ENCODE measurements around the gene HYOU1.
A peak's percentile ranks its signal among the peaks of the same experiment; 100 is the strongest.
"Not testable (repeated sequence)": the region's sequence is repeated elsewhere in the genome, so short reads cannot be mapped to it uniquely, and the experiment has no call there.

The HYOU1 gene

DNA sequence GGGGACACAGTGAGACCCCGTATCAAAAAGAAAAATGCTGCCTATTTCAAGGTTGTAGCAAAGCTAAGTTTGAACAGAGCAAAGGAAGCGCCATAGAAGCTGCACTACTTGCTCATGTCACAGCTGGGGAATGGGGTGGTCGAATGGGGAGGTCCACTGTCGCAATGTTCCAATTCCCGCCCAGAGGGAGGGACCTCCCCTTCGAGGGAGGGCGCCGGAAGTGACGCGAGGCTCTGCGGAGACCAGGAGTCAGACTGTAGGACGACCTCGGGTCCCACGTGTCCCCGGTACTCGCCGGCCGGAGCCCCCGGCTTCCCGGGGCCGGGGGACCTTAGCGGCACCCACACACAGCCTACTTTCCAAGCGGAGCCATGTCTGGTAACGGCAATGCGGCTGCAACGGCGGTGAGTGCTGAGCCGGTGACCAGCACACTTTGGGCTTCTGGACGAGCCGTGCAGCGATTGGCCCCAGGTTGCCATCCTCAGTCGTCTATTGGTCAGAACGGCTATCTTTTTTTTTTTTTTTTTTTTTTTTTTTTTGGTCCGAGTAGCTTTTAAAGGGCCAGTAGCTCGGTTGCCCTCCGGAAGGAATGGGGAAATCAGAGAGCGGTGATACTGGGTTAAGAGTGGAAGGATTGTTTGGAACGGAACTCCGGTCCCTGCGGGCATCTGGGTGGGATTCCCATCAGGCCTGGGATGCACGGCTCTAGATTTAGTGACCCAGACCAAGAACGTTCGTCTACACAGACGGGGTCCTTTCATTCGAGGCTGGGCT is 27.8 kb upstream of the HYOU1 start, which contains the start of gene HMBS:
TSS of gene HMBS (plus strand) at position 219 of the 774 bp plus-strand sequence. CDS start at position 372, 153 bp downstream.
- peak; percentile 88 for DNase-seq (ENCODE audit: low read depth)

DNA sequence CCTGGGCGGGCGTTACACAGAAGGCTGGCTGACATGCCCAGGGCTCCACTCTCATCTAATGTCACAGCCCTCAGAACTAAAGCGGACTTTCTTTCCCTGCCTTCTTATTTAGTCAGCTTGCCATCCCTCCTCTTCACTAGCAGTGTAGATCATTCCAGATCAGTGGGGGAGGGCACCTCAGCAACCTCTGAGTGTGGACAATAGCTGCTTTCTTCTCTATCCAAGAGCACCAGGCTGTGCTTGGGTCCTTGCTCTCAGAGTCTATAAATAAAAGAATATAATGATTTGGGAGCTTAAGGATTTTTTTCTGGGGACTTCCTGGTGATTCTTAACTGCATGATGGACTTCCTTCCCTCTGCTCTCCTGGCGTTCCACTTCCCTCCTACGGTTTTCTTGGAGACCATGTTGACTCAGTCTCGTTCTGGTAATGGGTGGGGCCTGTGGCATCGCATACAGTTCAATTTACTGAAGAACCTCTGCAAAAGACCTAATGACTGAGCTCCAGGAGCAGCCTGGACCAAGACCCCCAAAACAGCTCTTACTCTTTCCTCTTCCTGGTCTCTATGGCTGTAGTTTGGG is 24.8 kb upstream of the HYOU1 start:
- no peak for DNase-seq (ENCODE audit: low read depth)

DNA sequence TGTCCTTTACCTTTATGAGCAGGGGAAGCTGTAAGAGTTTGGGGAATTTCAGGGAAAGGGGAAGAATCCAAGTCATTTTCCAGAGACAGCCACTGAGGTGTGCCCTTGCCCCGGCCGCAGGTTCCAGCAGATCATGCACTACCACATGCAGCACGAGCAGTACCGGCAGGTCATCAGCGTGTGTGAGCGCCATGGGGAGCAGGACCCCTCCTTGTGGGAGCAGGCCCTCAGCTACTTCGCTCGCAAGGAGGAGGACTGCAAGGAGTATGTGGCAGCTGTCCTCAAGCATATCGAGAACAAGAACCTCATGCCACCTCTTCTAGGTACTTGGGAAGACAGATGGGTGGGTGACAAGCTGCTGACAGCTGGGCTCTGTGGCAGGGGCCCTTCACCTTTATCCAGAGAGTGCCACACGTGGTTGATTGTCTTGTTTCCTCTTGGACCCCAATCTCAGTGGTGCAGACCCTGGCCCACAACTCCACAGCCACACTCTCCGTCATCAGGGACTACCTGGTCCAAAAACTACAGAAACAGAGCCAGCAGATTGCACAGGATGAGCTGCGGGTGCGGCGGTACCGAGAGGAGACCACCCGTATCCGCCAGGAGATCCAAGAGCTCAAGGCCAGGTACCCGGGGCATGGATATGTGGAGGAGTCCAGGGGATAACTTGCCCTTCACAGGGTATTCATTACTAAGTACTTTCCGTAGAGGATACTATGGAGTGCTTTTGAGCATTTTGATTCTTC is 21.8 kb upstream of the HYOU1 start:
- no peak for DNase-seq (ENCODE audit: low read depth)

DNA sequence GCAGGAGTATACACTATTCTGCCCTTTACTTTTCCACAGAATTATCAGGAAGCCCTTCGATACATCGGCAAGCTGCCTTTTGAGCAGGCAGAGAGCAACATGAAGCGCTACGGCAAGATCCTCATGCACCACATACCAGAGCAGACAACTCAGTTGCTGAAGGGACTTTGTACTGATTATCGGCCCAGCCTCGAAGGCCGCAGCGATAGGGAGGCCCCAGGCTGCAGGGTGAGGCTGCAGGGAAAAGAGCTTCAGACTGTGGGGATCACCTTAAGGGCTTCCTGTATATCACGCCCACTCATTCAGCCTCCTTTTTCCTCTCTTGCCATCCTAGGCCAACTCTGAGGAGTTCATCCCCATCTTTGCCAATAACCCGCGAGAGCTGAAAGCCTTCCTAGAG is 20.8 kb upstream of the HYOU1 start:
- DNase-seq (ENCODE audit: low read depth): no peak

DNA sequence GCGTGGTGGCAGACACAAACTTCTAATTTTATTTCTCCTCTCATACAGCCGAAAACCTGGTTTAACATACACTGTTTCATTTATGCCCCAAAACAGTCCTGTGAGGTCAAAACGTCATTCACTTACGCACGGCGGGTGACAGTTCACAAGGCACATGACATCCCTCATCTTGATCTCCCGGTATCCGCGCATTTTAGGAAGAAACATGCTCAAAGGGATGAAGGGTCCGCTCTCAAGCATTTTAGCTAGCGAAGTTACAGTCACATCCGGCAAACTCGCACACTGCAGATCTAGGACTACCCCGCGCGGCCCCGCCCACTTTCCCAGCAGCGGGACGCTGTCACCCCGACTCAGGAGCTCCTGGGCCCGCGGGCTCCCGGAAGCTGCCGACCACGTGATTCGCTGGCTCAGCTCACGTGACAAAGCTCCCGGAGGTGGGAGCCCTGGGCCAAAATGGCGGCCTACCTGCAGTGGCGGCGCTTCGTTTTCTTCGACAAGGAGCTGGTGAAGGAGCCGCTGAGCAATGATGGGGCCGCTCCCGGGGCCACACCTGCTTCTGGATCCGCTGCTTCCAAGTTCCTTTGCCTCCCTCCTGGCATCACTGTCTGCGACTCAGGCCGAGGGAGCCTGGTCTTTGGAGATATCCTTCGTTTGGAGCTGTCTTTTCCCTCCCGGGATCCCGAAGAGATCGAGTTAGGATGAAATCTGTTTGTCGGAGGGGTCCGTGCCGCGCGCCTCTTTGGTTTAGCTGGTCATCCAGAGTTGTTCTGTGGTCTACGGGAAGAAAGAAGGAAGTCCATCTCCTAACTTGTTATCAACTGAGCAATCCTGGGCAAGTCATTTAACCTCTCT is 10.6 kb upstream of the HYOU1 start, which contains the start of gene VPS11:
TSS of gene VPS11 (plus strand) at position 448 of the 852 bp plus-strand sequence. CDS start at position 454, 6 bp downstream.
- peak; percentile 98 for DNase-seq (ENCODE audit: low read depth)

DNA sequence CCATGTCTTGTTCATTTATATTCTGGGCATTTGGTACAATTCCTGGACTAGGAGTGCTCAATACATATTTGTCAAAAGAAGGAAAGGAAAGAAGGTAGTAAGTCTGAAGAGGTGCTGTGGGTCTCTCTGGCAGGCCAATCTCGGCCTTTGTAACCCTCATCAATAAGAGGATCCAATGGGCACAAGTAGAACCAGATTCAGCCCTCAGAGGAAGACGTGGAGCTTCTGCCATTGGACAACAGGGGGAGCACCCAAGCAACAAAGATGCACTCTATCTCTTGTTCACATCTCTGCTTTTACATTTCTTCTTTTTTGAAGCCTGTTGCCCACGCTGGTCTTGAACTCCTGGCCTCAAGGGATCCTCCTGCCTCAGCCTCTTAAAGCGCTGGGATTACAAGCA is 8.4 kb upstream of the HYOU1 start:
- DNase-seq (ENCODE audit: low read depth): peak; percentile 21

DNA sequence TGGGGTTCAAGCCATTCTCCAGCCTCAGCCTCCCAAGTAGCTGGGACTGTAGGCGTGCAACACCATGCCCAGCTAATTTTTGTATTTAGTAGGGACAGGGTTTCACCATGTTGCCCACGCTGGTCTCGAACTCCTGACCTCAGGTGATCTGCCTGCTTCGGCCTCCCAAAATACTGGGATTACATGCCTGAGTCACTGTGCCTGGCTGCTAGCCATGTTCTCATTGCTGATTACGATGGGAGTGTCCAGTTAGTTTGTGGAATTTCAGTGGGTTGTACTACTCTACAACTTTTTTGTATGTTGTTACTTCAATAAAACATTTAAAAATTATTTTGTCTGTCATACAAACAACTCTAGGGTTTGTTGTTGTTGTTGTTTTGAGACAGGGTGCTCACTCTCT is 5.8 kb upstream of the HYOU1 start:
- DNase-seq (ENCODE audit: low read depth): no peak

DNA sequence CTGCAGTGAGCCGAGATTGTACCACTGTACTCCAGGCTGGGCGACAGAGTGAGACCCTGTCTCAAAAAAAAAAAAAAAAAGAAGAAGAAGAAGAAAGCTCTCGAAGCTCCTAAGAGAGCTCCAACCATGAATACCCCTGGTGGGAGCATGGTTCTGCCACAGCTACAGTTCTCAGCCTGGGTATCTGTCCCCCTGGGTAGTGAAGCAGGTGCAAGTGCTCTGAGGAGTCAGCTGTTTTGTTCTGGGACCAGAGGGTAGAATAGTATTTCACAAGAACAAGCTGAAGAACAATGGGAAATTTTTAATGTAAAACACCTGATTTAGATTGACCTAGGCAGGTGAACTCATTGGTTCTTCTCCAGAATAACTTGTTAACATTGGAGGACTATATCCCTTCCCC is 4.3 kb upstream of the HYOU1 start:
- no peak for DNase-seq (ENCODE audit: low read depth)

DNA sequence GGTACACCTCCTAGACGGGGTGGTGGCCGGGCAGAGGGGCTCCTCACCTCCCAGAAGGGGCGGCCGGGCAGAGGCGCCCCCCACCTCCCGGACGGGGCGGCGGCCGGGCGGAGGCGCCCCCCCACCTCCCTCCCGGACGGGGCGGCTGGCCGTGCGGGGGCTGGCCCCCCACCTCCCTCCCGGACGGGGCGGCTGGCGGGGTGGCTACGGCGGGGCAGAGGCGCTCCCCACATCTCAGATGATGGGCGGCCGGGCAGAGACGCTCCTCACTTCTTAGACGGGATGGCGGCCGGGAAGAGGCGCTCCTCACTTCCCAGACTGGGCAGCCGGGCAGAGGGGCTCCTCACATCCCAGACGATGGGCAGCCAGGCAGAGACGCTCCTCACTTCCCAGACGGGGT is 2.1 kb upstream of the HYOU1 start:
- not testable (repeated sequence) for DNase-seq (ENCODE audit: low read depth)

DNA sequence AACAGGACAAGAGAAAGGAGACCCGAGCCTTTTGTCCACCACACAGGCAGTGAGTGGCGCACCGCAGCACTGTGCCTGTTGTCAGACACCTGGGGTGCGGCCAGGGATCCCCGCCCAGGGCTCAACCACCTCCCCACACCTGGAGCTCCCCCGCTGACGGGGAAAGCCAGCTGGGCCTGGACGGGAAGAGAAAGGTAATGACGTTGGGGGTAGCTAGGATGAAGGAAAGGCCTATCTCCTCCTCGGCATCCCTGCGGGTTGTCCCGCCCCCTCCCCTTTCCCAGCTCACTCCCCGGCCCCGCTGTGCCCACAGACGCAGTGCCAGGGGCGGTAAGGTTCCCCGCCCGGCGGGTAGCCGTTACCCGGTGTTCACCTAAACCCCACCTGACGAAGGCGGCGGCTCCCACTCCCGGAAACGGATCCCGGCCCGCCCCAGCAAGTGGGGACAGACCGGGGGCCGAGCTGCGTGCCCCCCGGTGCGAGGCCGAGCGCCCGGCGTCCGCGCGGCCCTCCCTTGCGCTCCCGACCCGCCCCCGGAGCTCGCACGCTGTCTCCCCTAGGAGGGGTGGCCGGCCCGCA is 495 bp downstream of the HYOU1 start:
- DNase-seq (ENCODE audit: low read depth): peak; percentile 29

DNA sequence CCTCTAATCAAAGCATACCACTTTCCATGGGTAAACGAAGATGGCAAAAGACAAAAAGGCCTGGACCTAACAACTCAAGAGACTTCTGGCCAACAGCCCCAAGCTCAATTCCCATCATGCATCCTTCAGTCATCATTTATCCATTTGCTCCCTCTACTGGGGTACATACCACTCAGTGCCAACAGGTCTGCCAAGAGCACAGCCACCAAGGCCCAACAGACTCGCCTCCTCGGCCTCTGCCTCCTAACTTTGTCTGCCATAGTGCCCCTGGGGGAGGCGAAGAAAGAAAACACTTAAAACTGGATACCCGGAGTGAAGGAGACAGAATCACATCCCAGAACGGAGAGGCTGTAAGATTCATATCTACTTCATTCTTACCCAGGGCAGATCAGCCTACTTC is 1.1 kb downstream of the HYOU1 start:
- DNase-seq (ENCODE audit: low read depth): no peak

DNA sequence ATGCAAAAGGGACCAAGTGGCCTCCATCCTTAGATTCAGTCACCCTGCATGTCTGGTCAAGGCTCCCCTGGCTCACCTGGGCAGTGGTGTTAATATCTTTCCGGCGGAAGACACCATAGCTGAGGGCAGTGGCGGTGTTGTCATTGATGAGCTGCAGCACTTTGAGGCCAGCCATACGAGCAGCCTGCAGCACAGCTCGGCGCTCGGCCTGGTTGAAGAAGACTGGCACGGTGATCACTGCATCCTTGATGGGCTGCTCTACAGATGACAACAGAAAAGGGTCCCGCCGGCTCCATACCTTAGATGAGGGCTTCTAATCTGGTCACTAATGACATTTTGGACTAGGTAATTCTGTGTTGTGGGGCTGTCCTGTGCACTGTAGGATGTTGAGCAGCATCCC is 2.6 kb downstream of the HYOU1 start:
- DNase-seq (ENCODE audit: low read depth): no peak

DNA sequence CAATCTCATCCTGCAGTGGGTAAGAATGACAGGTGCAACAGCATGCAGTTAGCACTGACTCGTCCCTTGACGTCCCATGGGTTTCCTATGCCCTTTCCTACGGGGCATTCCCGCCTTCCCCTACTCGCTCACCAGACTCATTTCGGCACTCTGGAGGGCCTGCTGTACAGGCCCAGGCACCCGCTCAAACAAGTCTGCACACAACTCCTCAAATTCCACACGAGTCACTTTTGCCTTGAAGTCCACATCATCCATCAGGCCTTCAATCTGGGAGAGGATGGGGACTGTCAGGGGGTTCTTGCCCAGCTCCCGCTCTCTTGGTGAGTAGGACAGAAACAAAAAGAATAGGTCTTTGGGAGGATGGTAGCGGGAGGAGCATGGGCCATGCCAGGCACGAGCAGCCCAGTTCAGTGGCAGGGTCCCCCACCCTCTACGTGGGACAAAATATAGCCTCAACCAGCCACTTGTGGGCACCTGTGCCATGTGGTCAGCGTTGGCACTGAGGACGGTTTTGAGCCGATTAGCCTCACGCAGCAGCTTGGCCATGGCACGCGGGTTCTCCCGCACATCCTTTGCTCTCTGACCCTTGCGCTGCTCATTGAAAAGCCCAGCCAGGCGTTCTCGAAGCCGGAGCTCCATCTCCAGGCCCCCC is 4.7 kb downstream of the HYOU1 start:
- no peak for DNase-seq (ENCODE audit: low read depth)

DNA sequence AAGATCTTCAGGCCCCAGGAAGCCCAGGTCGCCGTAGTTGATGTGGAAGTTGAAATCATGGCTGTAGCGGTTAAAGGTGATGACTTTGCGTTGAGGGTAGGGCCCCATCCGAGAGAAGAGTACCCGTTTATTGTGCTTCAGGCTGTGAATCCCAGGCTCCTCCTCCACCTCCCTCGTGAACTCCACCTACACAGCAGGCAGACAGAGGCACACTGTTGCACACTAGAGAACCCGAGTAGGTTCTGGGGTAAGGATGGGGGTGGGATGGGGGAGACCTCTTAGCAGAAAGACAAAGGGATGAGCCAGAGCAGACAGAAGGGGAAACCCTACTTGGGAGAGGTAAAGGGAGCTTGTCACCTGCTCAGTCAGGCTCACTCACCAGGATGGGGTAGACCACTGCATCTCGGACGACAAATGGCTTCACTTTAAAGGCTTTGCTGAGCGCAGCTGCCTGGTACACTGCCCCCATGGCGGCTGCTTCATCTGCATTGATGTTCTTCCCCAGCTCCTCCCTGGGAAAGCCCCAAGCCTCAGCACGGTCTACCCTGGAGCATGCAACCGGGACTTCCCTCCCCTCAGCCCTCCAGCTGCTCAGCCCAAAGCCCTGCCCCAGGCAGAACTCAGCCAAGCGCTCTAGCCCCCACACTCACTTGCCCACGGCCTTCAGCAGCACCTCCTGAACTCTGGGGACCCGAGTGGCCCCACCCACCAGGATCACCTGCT is 5.4 kb downstream of the HYOU1 start:
- DNase-seq (ENCODE audit: low read depth): no peak

DNA sequence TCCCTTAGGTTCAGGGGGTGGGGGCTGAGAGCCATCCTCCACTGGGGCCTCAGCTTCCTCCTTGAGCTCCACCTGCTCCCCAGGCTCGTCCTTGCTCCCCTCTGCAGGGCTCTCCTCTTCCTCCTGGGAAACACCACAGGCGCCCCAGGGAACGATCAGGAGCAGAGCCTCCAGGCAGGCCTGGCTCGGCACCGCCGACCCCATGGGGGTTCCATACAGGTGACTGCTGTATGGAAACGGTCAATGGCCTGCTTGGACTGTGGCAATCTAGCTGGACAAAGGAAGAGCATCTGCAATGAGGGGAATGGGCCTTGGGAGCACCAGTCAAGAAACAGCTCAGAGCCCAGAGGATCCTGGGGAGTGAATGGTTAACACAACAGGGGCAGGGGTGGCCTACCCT is 7.9 kb downstream of the HYOU1 start:
- no peak for DNase-seq (ENCODE audit: low read depth)

DNA sequence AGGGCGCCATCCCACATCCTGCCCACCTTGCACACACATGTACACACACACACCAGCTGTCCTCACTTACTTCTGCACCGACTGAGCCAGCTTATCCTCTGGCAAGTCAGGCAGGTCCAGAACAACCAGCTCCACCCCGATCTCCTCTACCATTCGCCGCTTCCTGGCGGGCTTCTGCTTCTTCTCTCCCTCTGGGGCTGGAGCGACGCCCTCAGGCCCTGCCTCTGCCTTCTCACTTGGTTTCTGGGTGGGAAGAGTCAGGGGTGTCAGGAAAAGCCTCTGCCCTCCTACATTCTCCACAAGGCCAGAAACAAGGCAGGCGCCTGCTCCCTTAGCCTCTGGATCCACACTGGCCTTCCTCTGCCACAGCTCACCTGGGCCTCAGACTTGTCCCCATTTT is 8.4 kb downstream of the HYOU1 start:
- no peak for DNase-seq (ENCODE audit: low read depth)

DNA sequence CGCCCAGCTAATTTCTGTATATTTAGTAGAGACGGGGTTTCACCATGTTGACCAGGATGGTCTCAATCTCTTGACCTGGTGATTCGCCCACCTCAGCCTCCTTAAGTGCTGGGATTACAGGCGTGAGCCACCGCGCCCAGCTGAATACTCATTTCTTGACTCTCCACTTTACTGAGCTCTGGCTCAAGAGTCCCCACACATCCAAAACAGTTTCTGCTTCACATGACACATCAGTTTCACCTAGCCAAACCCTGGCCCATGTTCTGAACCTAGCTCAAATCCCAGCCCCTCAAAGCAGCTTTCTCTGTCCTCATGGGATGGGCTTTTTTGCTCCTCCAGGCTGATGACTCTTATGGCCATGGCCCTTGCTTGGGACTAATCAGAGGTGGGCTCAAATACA is 9.8 kb downstream of the HYOU1 start:
- DNase-seq (ENCODE audit: low read depth): no peak

DNA sequence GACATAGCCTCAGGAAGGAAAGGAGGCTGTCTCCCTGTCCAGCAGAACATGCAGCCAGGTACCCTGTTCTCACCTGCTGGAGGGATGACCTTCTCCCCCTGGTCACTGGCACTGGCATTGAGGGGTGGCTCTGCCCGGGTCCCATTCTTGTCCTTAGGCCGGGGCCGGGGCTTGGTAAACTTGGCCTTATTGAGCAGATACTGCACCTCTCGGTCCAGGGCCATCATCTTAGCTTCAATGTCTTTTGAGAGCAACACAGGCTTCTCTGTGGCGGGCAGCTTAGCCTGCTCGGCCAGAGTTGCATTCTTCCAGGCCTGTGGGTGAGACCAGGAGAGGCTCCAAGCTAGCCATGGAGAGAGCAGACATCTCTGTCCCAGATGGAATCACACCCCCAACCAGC is 10.5 kb downstream of the HYOU1 start:
- no peak for DNase-seq (ENCODE audit: low read depth)

DNA sequence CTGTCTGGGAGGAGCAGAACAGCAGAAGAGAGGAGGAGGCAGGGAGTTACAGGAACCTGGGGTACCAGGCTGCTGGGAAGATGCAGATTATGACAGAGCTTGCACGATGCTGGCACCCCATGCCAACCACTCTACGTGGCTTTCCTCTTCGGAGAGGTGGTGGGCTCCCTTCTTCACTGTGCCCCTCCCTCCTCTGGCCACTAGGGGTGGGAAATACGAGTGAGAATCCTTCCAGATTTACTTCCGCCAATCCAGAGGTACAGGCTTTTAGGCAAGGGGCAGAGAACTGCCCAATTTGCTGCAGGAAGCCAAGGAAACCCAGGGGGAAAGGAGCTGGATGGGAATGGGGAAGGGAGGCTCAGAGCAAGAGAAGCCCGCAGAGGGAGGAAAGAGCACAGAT is 12.3 kb downstream of the HYOU1 start:
- no peak for DNase-seq (ENCODE audit: low read depth)

DNA sequence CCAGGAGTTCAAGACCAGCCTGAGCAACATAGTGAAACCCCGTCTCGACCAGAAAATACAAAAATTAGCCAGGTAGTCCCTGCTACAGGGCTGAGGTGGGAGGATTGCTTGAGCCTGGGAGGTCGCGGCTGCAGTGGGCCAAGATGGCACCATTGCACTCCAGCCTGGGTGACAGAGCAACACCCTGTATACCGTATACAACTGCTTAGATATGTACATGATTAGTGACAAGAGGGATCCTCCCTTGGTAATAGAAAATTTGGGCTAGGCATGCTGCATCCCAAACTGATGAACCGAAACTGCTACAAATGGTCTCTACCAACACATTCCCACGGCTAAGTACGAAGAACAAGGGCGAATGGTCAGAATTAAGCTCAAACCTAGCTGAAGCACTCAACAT is 14.1 kb downstream of the HYOU1 start:
- DNase-seq (ENCODE audit: low read depth): no peak
